ENCODE results near the gene GHITM. TPM values are rescaled to one million over a fixed set of nuclear protein-coding genes. Genes with fewer than 3 reads are reported as not detected.

GHITM gene
- total and polyA plus RNA-seq, 2 of the 8 experiments (the other 6 are each of a cell fraction or from before 2014, with no cell fraction given): 86.2 to 97.0 TPM

- TF ChIP-seq JUN (IDR thresholded peaks at IDR 0.05; ENCODE audit: low read depth, low read length) (no peak), ZNF274 (IDR thresholded peaks at IDR 0.05; ENCODE audit: borderline replicate concordance, extremely low read depth, low read length) (no peak), RAD21 (IDR thresholded peaks at IDR 0.05 in 1 of 2, conservative IDR thresholded peaks at IDR 0.05 in 1 of 2; ENCODE audit: low read depth in 2 of 2, low read length in 2 of 2) (no peak), RBBP5 (IDR thresholded peaks at IDR 0.05; ENCODE audit: borderline replicate concordance, low read depth, low read length) (no peak), RXRA (IDR thresholded peaks at IDR 0.05; ENCODE audit: insufficient read depth, low read depth, low read length) (no peak), BRCA1 (IDR thresholded peaks at IDR 0.05; ENCODE audit: low read depth, low read length) (no peak), HDAC2 (IDR thresholded peaks at IDR 0.05; ENCODE audit: borderline replicate concordance in 1 of 2, low read depth in 2 of 2, low read length in 2 of 2) (no peak)
- TF ChIP-seq, protein P1, sequence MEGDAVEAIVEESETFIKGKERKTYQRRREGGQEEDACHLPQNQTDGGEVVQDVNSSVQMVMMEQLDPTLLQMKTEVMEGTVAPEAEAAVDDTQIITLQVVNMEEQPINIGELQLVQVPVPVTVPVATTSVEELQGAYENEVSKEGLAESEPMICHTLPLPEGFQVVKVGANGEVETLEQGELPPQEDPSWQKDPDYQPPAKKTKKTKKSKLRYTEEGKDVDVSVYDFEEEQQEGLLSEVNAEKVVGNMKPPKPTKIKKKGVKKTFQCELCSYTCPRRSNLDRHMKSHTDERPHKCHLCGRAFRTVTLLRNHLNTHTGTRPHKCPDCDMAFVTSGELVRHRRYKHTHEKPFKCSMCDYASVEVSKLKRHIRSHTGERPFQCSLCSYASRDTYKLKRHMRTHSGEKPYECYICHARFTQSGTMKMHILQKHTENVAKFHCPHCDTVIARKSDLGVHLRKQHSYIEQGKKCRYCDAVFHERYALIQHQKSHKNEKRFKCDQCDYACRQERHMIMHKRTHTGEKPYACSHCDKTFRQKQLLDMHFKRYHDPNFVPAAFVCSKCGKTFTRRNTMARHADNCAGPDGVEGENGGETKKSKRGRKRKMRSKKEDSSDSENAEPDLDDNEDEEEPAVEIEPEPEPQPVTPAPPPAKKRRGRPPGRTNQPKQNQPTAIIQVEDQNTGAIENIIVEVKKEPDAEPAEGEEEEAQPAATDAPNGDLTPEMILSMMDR (IDR thresholded peaks at IDR 0.05; ENCODE audit: control extremely low read depth in 1 of 3, insufficient read depth in 1 of 3, low read depth in 1 of 3, low read length in 3 of 3): no peak
- TF ChIP-seq, protein P2, sequence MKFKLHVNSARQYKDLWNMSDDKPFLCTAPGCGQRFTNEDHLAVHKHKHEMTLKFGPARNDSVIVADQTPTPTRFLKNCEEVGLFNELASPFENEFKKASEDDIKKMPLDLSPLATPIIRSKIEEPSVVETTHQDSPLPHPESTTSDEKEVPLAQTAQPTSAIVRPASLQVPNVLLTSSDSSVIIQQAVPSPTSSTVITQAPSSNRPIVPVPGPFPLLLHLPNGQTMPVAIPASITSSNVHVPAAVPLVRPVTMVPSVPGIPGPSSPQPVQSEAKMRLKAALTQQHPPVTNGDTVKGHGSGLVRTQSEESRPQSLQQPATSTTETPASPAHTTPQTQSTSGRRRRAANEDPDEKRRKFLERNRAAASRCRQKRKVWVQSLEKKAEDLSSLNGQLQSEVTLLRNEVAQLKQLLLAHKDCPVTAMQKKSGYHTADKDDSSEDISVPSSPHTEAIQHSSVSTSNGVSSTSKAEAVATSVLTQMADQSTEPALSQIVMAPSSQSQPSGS (IDR thresholded peaks at IDR 0.05; ENCODE audit: low read length): no peak
These were observed 46.3 kb downstream of the GHITM start (continued) for GRCh38 chr10:84185526-84186175.

All from H1 (cell line).